Transverse colon (tissue), 3 donors: ENCODE measurements around the gene TMEM245.

Experiments
- POLR2A ChIP-seq: fragments of 450-650 bp; IDR thresholded peaks from one replicate; pipeline ENCODE4 v1.6.1; 2016; ENCODE audit warnings: antibody characterized with exemption, mild to moderate bottlenecking, moderate library complexity
- TF ChIP-seq, protein P1 (sequence below), 5 experiments: fragments of 200-600 bp in 3 of 5; fragments of 450-650 bp in 2 of 5; sonication (generic) in 3 of 5; IDR thresholded peaks; 1 replicate in 2 of 5; 2 replicates in 3 of 5; pipeline ENCODE4 v1.5.1; 2016 to 2017; ENCODE audit warnings: antibody characterized with exemption in 5 of 5, inconsistent platforms in 3 of 5, mild to moderate bottlenecking in 2 of 5, moderate library complexity in 1 of 5

GRCh38 chr9:109019420-109019819, 100.3 kb downstream of the TMEM245 start:
- TF ChIP-seq, protein P1, sequence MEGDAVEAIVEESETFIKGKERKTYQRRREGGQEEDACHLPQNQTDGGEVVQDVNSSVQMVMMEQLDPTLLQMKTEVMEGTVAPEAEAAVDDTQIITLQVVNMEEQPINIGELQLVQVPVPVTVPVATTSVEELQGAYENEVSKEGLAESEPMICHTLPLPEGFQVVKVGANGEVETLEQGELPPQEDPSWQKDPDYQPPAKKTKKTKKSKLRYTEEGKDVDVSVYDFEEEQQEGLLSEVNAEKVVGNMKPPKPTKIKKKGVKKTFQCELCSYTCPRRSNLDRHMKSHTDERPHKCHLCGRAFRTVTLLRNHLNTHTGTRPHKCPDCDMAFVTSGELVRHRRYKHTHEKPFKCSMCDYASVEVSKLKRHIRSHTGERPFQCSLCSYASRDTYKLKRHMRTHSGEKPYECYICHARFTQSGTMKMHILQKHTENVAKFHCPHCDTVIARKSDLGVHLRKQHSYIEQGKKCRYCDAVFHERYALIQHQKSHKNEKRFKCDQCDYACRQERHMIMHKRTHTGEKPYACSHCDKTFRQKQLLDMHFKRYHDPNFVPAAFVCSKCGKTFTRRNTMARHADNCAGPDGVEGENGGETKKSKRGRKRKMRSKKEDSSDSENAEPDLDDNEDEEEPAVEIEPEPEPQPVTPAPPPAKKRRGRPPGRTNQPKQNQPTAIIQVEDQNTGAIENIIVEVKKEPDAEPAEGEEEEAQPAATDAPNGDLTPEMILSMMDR (IDR thresholded peaks at IDR 0.05) = no peak
- TF ChIP-seq POLR2A = no peak
